Measurements from ENCODE around the gene PARN. TPM values are rescaled to one million over a fixed set of nuclear protein-coding genes. Genes with fewer than 3 reads are reported as not detected.

PARN gene
- total RNA-seq, 3 donors from 2014 or later: 33.3 to 59.3 (median 44.2) TPM

GRCh38 chr16:14450846-14451245 lies 179.2 kb downstream of the PARN start:
- intact Hi-C loops (cut with DNase I; ENCODE audit: low total_unique reads): no loop called here
- Histone ChIP-seq H3K9me3 (no peaks in the 10 kb centered on the region), H3K4me1 (no peaks in the 10 kb centered on the region), H3K27ac (no peak overlapping the region), H3K36me3 (no peaks in the 10 kb centered on the region), H3K4me3 (no peak overlapping the region), H3K27me3 (no peaks in the 10 kb centered on the region)
- TF ChIP-seq POLR2A (IDR thresholded peaks at IDR 0.05): no peak
- no peak for TF ChIP-seq CTCF (IDR thresholded peaks at IDR 0.05)
- no peak for TF ChIP-seq POLR2AphosphoS5 (IDR thresholded peaks at IDR 0.05)
- DNase-seq (ENCODE audit: low spot score in 2 of 2): no peak

- Histone ChIP-seq H3K27me3 (no peaks in the 10 kb centered on the region), H3K4me1 (no peaks in the 10 kb centered on the region), H3K27ac (no peak overlapping the region), H3K9me3 (no peaks in the 10 kb centered on the region), H3K4me3 (no peak overlapping the region), H3K36me3 (no peaks in the 10 kb centered on the region)
- no peak for TF ChIP-seq POLR2AphosphoS5 (IDR thresholded peaks at IDR 0.05)
- TF ChIP-seq CTCF (IDR thresholded peaks at IDR 0.05): no peak
- no peak for TF ChIP-seq POLR2A (IDR thresholded peaks at IDR 0.05)
- intact Hi-C loops (cut with DNase I; ENCODE audit: low total_unique reads): no loop called here
- no peak for DNase-seq (ENCODE audit: low spot score in 2 of 2)
Measured at GRCh38 chr16:14449790-14450480, 180.1 kb downstream of the PARN start.

GRCh38 chr16:14449334-14449733 lies 180.7 kb downstream of the PARN start:
- no peak for TF ChIP-seq POLR2AphosphoS5 (IDR thresholded peaks at IDR 0.05)
- TF ChIP-seq CTCF (IDR thresholded peaks at IDR 0.05): no peak
- no peak for TF ChIP-seq POLR2A (IDR thresholded peaks at IDR 0.05)
- Histone ChIP-seq H3K4me1 (no peaks in the 10 kb centered on the region), H3K9me3 (no peaks in the 10 kb centered on the region), H3K4me3 (no peak overlapping the region), H3K27me3 (no peaks in the 10 kb centered on the region), H3K27ac (no peak overlapping the region), H3K36me3 (no peaks in the 10 kb centered on the region)
- DNase-seq (ENCODE audit: low spot score in 2 of 2): no peak
- intact Hi-C loops (cut with DNase I; ENCODE audit: low total_unique reads): no loop called here

- Histone ChIP-seq H3K36me3 (no peaks in the 10 kb centered on the region), H3K4me3 (no peak overlapping the region), H3K27ac (no peak overlapping the region), H3K9me3 (no peaks in the 10 kb centered on the region), H3K27me3 (no peaks in the 10 kb centered on the region), H3K4me1 (no peaks in the 10 kb centered on the region)
- intact Hi-C loops (cut with DNase I; ENCODE audit: low total_unique reads): no loop called here
- no peak for TF ChIP-seq CTCF (IDR thresholded peaks at IDR 0.05)
- TF ChIP-seq POLR2AphosphoS5 (IDR thresholded peaks at IDR 0.05): no peak
- TF ChIP-seq POLR2A (IDR thresholded peaks at IDR 0.05): no peak
- no peak for DNase-seq (ENCODE audit: low spot score in 2 of 2)
Measured at GRCh38 chr16:14448879-14449278, 181.2 kb downstream of the PARN start.

GRCh38 chr16:14447783-14448182 lies 182.3 kb downstream of the PARN start:
- DNase-seq (ENCODE audit: low spot score in 2 of 2): no peak
- no peaks in the 10 kb centered on the region for H3K9me3 ChIP-seq
- H3K27ac ChIP-seq: no peak overlapping the region
- H3K27me3 ChIP-seq: no peaks in the 10 kb centered on the region
- intact Hi-C loops (cut with DNase I; ENCODE audit: low total_unique reads): no loop called here
- TF ChIP-seq CTCF (IDR thresholded peaks at IDR 0.05) (no peak), POLR2A (IDR thresholded peaks at IDR 0.05) (no peak), POLR2AphosphoS5 (IDR thresholded peaks at IDR 0.05) (no peak)
- no peak overlapping the region for H3K4me3 ChIP-seq
- no peaks in the 10 kb centered on the region for H3K4me1 ChIP-seq
- no peaks in the 10 kb centered on the region for H3K36me3 ChIP-seq

Measured in breast epithelium (tissue), 4 donors.